HG02970 (cell line): Measurements from ENCODE around the gene C1QTNF6.
"Not testable (repeated sequence)": the region's sequence is repeated elsewhere in the genome, so short reads cannot be mapped to it uniquely, and the experiment has no call there.

Source experiments
- ATAC-seq: cut with Tn5 transposase; IDR thresholded peaks from one replicate; pipeline ENCODE4 v1.9.1; 2021; ENCODE audit warnings: mild to moderate bottlenecking, moderate library complexity, moderate number of reproducible peaks; ENCODE audit not compliant: unreplicated experiment, low FRiP score

The C1QTNF6 gene

DNA sequence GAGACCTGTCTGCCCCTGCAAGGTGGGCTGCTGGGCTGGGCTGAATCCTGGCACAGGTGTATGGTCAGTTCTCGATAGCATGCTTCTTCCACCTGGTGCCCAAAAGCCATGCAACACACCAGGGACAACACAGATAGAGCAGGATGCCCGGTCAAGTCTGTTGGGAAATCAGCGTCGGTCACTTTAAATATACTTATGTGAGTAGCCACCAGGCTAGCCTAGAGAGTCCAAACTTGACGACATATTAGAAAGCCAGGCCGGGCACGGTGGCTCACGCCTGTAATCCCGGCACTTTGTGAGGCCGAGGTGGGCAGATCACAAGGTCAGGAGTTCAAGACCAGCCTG, 8.9 kb downstream of the C1QTNF6 start:
- no peak for ATAC-seq

DNA sequence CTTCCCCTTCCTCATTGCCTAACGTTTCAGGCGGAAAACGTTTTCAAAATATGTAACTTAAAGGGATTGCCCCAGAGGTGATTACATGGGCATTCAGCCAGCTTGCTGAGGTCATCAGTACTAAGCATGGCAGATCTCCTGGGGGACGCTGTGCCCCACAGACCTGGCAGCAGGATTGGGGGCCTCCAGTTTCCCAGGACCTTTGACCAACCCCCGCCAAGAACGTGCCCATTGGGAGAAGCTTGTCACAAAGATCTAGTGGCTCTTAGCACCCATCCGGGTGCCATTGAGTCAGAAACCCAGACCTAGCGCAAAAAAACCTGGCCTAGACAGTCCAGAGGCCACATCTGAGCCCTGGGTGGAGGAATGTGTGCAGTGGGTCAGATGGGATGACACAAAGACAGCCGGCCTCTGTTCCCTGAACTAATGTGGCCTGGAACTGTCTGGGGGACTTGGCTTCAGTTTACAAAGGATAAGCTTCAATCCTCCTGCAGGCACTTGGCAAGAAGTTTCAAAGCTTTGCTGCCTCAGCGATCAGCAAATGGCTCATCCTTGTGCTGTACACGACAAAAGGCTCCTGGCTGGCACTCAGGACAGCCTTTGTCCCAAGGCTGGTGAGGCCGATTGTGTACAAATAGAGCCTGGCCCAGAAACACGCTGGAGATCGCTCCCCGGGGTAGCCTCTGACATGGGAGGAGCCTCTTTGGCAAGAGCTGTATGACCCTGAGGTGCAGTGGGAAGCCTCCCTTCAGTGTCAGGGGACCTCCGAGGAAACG, 9.5 kb downstream of the C1QTNF6 start:
- no peak for ATAC-seq

DNA sequence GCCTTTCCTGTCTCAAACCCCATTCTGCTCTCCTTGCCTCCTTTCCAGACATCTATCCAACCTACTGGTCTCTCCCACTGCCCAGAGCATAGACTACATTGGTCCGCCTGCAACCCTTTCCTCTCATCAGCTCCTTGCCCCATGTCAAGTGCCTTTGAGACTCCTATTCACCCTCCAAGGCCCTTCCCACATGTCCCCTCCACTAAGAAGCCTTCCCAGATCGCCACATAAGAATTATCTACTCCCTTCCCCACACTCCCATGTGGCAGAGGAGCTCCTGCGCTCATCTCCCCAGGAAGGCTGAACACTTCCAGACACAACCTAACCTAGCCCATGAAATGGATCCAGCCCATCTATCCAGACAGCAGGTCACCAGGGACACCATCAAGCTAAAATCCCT, 10.3 kb downstream of the C1QTNF6 start:
- no peak for ATAC-seq

DNA sequence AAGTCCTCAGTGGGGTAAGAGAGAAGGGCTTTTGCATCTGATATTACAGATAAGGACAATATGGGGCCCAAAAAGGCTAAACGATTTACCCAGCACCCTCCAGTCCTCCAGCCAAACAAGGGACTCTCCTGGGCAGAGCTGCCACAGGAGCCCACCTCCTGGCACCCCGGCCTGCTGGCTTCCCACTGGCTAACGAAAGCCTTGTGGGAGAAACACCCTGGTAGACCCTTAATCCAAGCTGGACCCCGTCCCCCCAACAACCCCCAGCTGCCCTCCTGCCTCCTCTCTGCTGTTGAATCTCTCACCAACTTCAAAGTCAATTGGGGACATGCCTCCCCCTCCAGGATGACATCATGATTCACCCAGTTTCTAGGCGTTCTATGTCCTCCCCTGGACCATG, 10.8 kb downstream of the C1QTNF6 start:
- ATAC-seq = no peak

DNA sequence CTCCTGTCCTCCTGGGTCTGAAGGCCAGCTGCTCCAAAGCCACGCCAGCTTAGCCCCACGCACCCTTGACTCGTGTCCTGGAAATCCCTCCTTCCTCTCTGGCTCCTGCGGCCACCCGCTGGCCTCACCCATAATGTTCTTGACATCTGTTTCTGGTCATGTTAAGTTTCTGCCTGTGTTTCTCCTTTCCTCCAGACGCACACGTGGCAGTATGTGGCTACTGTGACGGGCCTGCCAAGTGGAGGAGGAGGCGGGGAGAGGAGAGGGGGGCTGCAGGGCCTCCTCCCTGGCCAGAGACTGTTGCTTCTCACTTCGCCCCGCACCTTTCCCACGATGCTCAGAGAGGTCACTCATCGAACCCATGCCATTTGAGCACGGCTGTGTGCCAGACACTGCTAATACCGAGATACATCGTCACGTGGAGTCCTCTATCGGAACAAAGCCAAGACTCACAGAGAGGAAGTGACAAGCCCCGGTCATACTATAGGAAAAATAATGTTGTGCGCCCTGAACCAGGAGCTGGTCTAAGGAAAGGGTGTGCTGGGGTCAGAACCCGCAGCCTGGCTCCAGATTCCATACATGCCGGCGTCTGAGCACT, 11.5 kb downstream of the C1QTNF6 start:
- no peak for ATAC-seq

DNA sequence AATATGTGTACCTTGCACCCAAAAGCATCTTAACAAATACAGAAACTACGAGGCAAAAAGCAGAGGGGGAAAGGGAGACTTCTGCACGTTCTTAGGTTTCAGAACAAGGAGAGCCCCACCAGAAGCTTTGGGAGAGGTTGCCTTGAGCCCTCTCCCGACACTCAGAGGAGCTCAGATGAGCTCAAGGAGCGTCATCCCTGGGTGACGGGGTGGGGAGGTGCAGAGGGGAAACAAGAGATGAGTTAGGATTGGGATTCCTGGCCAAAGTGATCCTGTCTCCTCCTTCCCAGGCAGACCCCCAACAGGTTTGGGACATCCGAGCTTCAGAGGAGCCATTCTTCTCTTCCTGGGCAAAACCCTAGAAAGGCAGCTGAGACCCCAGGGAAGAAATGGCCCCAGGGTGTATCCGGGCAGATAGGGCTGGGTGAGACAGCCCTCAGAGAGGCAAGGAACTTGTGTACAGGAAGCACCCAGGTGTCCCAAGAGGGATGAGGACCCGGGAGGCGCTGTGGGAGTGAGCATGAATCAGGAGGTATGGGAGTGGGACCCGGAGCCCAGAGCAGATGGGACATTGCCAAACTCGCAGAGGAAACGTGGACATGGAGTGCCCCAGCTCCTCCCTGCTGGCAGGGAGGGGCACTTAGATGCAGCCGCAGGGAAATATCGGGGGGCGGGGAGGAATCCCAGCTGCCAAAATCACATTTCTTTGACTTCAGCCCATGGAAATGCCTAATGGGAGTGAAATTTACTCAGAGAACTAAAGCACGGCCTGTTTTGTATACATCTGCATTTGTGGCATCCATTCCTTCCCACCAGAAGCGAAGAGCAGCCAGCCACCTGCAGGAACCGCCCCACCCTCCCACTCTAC, 12.4 kb downstream of the C1QTNF6 start:
- no peak for ATAC-seq

DNA sequence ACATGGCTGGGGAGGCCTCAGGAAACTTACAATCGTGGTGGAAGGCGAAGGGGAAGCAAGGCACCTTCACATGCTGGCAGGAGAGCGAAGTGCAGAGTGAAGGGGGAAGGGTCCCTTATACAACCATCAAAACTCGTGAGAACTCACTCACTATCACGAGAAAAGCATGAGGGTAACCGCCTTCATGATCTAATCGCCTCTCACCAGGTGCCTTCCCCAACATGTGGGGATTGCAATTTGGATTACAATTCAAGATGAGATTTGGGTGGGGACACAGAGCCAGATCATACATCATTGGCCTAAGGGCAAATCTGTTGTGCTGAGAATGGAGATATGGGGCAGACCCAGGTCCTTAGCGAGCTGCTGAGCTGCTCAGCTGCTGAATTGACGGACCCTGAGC, 13.1 kb downstream of the C1QTNF6 start:
- no peak for ATAC-seq

DNA sequence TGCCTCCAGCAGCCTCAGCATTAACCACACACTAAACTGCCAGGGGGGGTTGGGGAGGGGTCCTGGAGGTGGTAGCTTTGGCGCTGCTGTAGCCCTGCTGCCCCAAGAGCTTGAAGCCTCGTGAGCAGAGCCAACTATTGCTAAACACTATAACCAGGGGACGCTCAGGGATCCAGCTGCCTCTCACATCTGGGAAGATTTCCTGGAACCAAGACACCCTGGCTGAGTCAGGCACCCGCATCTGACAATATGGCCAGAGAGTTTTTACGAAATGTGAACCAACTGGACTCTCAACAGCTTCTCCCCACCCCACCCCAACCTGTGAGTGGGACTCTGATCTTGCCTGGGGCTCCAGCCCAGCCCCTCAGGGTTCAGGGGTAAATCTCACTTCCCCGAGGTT, 14.3 kb downstream of the C1QTNF6 start:
- ATAC-seq = no peak

DNA sequence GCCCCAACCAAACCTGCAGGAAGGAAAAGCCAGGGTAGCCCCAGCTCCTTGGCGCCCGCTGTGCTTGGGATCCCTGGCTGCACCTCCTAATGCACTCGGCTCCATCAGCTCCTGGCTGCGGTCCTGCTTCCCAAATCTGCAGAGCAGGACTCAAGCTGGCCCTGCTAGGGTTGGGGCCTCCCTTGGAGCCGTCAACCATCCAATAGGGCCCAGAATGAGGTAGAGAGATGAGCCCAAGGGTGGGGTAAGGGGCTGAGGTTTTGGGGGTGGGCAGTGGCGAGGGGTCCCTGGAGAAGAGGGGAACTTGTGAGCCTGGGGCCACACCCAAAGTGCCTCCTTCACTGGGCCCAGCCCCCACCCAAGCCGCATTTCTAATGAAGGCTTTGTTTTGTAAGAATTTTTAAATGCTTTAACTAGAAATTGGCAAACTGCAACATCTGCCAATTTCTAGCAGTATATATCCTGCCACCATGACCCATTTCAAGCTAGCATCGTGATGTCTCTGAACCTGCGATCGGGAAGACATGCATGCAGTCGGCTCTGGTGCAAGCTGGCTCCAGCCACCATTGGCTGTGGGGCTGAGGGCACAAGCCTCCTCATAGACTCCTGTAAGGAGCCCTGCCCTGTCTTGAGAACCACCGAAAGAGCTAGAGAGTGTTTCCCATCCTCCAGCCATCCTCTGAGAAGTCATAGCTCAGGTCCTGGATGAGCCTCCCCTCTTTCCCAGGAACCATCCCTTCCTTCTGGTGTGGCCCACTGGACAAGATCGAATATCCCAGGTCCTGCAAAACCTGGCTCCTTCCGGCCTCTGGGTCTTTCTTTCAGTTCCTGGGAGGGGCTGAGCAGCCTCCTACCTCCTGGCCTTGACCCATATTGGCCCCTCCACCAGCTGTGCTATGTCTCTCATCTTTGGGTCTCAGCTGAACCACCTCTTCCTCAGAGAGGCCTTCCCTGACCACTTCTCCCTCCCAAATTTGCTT, 15.5 kb downstream of the C1QTNF6 start:
- no peak for ATAC-seq

DNA sequence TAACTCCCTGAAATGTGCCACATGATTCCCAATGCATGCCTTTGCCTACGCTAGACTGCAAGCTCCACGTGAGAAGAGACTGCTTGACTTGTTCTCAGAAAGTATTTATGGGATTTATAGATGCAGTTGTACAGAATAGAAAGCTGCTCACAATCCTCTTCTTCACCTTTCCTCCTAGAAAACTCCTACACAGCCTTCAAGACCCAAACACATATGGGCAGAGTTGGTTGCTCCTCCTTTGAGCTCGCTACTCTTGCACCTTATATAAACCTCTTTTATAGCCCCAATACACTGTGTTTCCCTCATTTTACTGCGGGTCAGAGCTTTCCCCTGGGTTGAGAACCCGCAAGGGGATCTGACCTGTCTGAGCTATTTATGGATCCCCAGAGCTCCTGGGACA, 16.4 kb downstream of the C1QTNF6 start:
- no peak for ATAC-seq

DNA sequence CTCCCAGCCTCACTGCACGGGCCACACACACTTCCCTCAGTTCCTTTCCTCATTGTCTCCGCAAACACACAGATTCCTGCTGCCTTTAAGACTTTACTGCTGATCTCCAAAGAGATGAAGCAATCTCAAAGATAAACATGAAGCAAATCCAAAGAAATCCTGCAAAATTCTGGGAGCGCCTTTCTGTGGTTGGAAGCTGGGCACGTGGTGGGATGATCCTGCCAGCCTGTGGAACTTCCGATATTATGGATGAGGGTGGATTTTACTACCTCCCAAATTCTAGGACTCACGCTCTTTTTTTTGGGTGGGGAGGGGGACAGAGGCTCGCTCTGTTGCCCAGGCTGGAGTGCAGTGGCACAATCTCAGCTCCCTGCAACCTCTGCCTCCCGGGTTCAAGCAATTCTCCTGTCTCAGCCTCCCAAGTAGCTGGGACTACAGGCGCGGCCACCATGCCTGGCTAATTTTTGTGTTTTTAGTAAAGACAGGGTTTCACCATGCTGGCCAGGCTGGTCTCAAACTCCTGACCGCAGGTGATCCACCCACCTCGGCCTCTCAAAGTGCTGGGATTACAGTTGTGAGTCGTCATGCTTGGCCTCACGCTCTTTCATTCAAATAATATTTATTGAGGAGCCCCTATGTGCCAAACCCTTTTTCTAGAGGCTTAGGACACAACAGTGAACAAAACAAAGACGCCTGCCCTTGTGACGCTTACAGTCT, 17.2 kb downstream of the C1QTNF6 start:
- not testable (repeated sequence) for ATAC-seq

DNA sequence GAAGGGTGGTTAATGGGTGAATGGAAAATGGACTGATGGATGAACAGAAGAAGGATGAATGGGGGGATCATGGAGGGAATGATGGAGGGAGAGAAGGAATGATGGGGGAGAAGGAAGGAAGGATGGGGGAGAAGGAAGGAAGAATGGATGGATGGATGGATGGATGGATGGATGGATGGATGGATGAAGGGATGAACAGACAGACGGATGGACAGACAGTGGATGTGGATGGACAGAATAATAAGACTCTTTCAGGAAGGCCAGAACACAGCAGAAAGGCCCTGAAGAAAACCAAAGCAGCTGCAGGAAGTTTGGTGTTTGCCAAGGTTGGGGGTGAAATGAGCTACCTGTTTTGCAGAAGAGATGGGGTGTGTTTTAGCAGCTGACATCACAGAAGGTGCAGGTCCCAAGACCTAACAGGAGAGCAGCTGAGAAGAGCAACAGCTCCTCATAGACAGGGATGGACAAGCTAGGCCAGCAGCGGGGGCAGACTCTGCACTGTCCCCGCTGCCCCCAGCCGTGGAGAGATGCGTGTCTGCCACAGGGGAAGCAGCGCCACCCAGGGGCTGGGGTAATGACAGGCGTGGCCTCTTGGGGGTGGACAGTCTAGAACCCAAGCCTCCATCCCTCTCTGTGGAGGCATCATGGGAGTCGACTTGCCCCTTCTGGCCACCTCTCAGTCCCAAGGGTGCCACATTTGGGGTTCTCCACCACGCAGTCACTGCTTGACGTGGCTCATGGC, 17.9 kb downstream of the C1QTNF6 start:
- no peak for ATAC-seq

DNA sequence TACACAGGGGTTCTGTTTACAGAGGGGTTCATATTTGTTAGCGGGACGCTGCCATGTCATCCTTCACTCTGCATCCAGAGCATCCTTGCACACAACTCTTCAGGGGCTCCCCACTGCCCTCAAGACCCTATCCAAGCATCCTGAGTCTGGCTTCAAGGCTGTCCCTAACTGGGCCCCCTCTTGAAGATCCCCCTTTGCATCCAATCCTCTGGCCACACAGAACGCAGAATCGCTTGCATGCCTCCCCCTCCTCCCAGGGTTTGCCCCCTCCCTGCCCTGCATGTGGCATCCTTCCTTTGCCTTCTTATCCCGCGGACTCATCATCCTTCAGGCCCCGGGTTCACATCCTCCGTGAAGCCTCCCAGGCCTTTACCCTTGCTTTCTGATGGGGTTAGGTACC, 18.6 kb downstream of the C1QTNF6 start:
- no peak for ATAC-seq

DNA sequence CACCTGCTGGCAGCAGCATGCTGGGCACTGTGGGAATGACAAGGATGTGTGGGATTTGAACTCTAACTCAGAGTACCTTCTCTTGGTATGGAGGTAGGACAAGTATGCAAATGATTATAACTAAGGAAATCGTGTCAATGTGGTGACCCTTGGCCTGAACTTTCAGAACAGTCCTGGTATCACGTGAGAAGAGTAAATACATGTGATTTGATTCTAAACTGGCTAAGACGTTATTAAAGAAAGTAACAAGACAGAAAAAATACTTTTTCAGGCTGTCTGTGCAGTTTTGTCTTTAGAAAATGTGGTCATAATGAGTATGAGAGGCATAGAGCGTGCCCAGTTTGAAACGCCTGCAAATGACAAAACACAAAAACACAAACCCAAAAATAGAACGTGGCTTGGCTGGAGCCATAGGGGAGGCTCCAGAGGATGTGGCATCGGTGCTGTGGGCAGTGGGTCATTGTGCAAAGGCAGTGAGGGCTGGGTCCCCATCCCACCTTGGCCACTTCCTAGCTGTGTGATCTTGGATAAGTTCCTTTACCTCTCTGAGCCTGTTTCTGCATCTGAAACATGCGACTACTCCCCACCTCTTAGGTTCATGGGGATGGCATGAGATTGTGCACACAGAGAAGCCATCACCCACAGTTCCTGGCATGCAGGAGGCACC, 19.9 kb downstream of the C1QTNF6 start:
- ATAC-seq = no peak

DNA sequence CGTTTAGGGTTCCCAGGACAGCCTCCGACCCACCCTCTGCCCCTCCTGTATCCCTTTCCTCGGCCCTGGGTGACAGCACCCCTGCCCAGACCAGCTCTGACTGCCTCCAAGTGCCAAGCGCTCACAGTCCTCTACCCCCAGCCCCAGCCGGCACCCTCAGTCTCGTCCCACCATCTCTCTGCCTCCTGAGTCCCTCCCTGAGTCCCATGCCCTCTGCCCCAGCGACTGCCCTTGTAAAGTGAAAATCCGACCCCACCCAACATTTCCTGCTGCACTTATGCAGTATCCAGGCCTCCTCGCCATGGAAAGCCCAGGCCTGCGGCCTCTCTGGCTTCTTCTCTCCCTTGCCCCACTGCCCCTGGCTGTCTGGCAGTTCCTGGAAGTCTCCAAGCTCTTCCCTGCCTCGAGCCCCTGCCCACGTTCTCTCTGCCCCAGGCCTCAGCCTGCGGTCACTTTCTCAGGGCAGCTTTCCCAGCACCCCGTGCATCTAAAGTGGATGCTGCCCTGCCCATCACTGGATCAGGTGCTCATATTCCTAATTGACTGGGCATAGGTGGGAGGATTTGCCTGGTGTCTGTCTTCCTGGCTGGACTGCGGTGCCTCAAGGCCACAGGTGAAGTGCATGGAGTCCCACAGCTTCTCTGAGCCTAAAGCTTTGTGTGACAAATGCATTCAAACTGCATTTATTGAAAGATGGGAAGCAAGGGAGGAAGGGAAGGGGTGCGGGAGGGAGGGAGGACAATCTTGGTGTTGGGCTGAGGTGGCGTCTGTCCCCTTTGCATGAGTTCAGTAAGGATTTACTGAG, 20.7 kb downstream of the C1QTNF6 start:
- ATAC-seq = no peak

DNA sequence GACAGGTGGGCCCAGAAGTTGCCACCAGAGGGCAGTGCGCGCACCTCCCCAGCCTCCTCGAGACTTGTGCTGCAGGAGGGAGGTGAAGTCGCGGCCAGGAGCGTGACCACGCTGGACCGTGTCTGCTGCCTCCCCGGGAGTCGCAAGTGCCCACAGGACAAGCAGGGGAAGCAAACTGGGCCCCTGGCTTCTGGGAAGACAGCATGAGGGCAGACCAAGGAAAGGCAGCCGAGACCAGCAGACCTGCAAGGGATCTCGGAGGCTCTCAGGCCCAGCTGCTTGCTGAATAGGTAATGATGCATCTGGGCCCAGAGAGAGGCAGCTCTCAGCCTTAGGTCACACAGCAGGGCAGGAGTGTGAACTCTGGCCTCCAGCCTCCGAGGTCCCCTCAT, 21.4 kb downstream of the C1QTNF6 start:
- no peak for ATAC-seq

DNA sequence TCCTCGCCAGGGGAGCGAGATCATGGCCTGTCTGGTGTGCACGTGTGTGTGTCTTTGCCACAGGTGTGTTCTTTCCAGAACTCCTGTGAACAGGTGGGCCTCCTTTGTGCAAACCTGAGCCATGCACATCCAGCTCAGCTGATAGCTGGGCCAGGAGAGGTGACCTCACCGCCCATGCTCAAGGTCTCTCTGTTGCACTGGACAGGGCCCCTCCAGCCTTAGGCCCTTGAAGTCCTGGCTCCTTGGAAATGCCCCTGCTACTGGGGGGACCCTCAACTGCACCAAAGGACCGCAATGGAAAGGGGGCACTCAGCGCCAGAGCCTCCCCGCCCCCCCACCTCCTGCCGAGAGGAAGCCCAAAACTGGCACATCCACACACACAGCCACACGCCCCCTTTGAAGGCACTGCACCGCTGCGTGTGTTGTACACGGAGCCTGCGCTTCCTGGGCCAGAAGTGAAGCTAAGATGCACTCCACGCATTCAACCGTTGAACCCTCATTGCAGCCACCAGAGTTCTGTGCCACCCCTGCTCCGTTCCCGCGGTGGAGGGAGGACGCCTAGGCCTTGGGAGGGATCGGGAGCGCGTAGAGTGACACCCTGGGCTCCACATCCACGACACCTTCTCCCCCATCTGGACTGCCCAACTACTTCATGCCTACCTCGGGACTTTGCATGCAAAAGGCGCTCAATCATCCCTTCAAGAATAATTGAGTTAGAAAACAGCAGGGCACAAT, 21.9 kb downstream of the C1QTNF6 start:
- no peak for ATAC-seq
